Measurements from ENCODE around the gene GANAB. TPM values are rescaled to one million over a fixed set of nuclear protein-coding genes. Genes with fewer than 3 reads are reported as not detected.
A peak's percentile ranks its signal among the peaks of the same experiment; 100 is the strongest.

The GANAB gene
- total and polyA plus RNA-seq, 2 of the 13 experiments (the other 11 are each of a cell fraction or from before 2014, with no cell fraction given) = 99.5 to 234 TPM

- peak; percentile 38 for TF ChIP-seq POLR2G (IDR thresholded peaks at IDR 0.05; ENCODE audit: low read depth, low read length)
- TF ChIP-seq CREM (IDR thresholded peaks at IDR 0.05) = 0 out of 2 replicates have a peak, but pooled peaks have one; percentile 3
- TF ChIP-seq CREM (CRISPR knock-in tag; IDR thresholded peaks at IDR 0.05) = no peak
- TF ChIP-seq MEIS2 (CRISPR knock-in tag; IDR thresholded peaks at IDR 0.05) = no peak
- TF ChIP-seq ZNF772 (CRISPR knock-in tag; IDR thresholded peaks at IDR 0.05) = no peak
- TF ChIP-seq EHMT2 (IDR thresholded peaks at IDR 0.05; ENCODE audit: borderline replicate concordance, low read depth, low read length) = no peak
- TF ChIP-seq STAT6 (CRISPR knock-in tag; IDR thresholded peaks at IDR 0.05; ENCODE audit: borderline replicate concordance) = no peak
- no peak for TF ChIP-seq ZBTB26 (CRISPR knock-in tag; IDR thresholded peaks at IDR 0.05; ENCODE audit: borderline replicate concordance)
- TF ChIP-seq SNAPC2 (CRISPR knock-in tag; IDR thresholded peaks at IDR 0.05) = no peak
- TF ChIP-seq SIX4 (CRISPR knock-in tag; IDR thresholded peaks at IDR 0.05) = no peak
- TF ChIP-seq E2F1 (CRISPR knock-in tag; IDR thresholded peaks at IDR 0.05) = 0 out of 2 replicates have a peak, but pooled peaks have one; percentile 12
- no peak for TF ChIP-seq ZBTB34 (CRISPR knock-in tag; IDR thresholded peaks at IDR 0.05)
- TF ChIP-seq ZNF713 (CRISPR knock-in tag; IDR thresholded peaks at IDR 0.05) = no peak
- no peak for TF ChIP-seq RCOR2 (CRISPR knock-in tag; IDR thresholded peaks at IDR 0.05)
- no peak for TF ChIP-seq FOXO1 (CRISPR knock-in tag; IDR thresholded peaks at IDR 0.05)
- 0 out of 2 replicates have a peak, but pooled peaks have one; percentile 54 for TF ChIP-seq HOXA5 (CRISPR knock-in tag; IDR thresholded peaks at IDR 0.05)
- TF ChIP-seq HMGXB4 (CRISPR knock-in tag; IDR thresholded peaks at IDR 0.05; ENCODE audit: borderline replicate concordance in 1 of 2, low read depth in 1 of 2) = no peak
- TF ChIP-seq ATF2 (CRISPR knock-in tag; IDR thresholded peaks at IDR 0.05) = no peak
- no peak for TF ChIP-seq MEIS1 (CRISPR knock-in tag; IDR thresholded peaks at IDR 0.05; ENCODE audit: borderline replicate concordance)
- peak; percentile 69; the same call in 1 of the 2 replicates for TF ChIP-seq SRY (CRISPR knock-in tag; IDR thresholded peaks at IDR 0.05)
These were observed 20.0 kb upstream of the GANAB start (continued) for GRCh38 chr11:62666259-62666926.
